H1 (cell line): Measurements from ENCODE around the gene NYAP2. TPM values are rescaled to one million over a fixed set of nuclear protein-coding genes. Genes with fewer than 3 reads are reported as not detected.

Experiments
- CTCF ChIA-PET: fragments of 300-600 bp; sonication (Branson Sonifier 250); formaldehyde crosslinking; loops from one replicate; lab custom pipeline; 2021; ENCODE audit not compliant: partially characterized antibody; lab: Charles Lee
- POLR2A ChIA-PET: fragments of 300-600 bp; sonication (Branson Sonifier 250); formaldehyde crosslinking; loops from one replicate; lab custom pipeline; 2021; ENCODE audit warnings: inconsistent platforms; ENCODE audit not compliant: partially characterized antibody; lab: Charles Lee
- DNase-seq, 2 experiments: peaks; one replicate each; pipeline versions ENCODE4 v3.0.0 to v3.0.0-alpha.2; 2010 to 2022; ENCODE audit warnings: low spot score in 2 of 2, low read depth in 1 of 2, mixed read lengths in 1 of 2
- FAIRE-seq: peaks from 2 replicates; lab custom pipeline; 2011; peaks lifted over from hg19 to GRCh38; lab: Jason Lieb, UNC
- H2AFZ ChIP-seq: 2 replicates; pipeline ENCODE4 v1.8.1; 2012; ENCODE audit warnings: low read length, inconsistent platforms
- H2AK5ac ChIP-seq: 2 replicates; pipeline ENCODE4 v1.6.1; 2013; ENCODE audit warnings: low read depth, low read length
- H2BK120ac ChIP-seq: replicated peaks from 2 replicates; pipeline ENCODE3; 2013; ENCODE audit warnings: low read depth, low read length, inconsistent platforms
- H2BK12ac ChIP-seq: 2 replicates; pipeline ENCODE4 v1.6.1; 2013; ENCODE audit warnings: low read depth, low read length
- H2BK15ac ChIP-seq: 2 replicates; pipeline ENCODE4 v1.6.1; 2013; ENCODE audit warnings: low read length
- H2BK20ac ChIP-seq: 2 replicates; pipeline ENCODE4 v1.6.1; 2013; ENCODE audit warnings: low read length
- H2BK5ac ChIP-seq: 2 replicates; pipeline ENCODE4 v1.6.1; 2013; ENCODE audit warnings: low read depth, low read length
- H3K14ac ChIP-seq: 2 replicates; pipeline ENCODE4 v1.6.1; 2013; ENCODE audit warnings: inconsistent platforms; ENCODE audit not compliant: insufficient read length
- H3K18ac ChIP-seq: 2 replicates; pipeline ENCODE4 v1.6.1; 2013; ENCODE audit warnings: low read length; ENCODE audit errors: extremely low read depth
- H3K23ac ChIP-seq: 2 replicates; pipeline ENCODE4 v1.6.1; 2013; ENCODE audit warnings: inconsistent platforms; ENCODE audit not compliant: insufficient read length
- H3K23me2 ChIP-seq: 2 replicates; pipeline ENCODE4 v1.6.1; 2013; ENCODE audit warnings: low read depth, low read length
- H3K27ac ChIP-seq: 2 replicates; pipeline ENCODE4 v1.6.1; 2011; ENCODE audit warnings: low read depth, low read length, inconsistent platforms
- H3K27me3 ChIP-seq, 4 experiments: replicated peaks in 1 of 4; 1 replicate in 1 of 4; 2 replicates in 3 of 4; pipeline versions ENCODE4 v1.6.1 to v1.8.1; 2011 to 2013; ENCODE audit warnings: low read length in 3 of 4, mild to moderate bottlenecking in 3 of 4, inconsistent platforms in 2 of 4, mixed read lengths in 2 of 4, moderate library complexity in 1 of 4; ENCODE audit not compliant: control insufficient read depth in 3 of 4, insufficient read depth in 3 of 4; ENCODE audit errors: extremely low read depth in 1 of 4
- H3K36me3 ChIP-seq, 4 experiments: 2 replicates each; pipeline versions ENCODE4 v1.6.1 to v1.8.1; 2011 to 2013; ENCODE audit warnings: mild to moderate bottlenecking in 4 of 4, low read length in 3 of 4, moderate library complexity in 2 of 4, control low read depth in 1 of 4, inconsistent platforms in 1 of 4; ENCODE audit not compliant: insufficient read depth in 4 of 4, control insufficient read depth in 2 of 4
- H3K4ac ChIP-seq: replicated peaks from 2 replicates; pipeline ENCODE3; 2013; ENCODE audit warnings: low read length, low read depth, mixed read lengths, inconsistent platforms; ENCODE audit not compliant: insufficient read length
- H3K4me1 ChIP-seq, 4 experiments: replicated peaks in 1 of 4; 1 replicate in 1 of 4; 2 replicates in 3 of 4; pipeline versions ENCODE4 v1.6.1 to v1.8.1; 2011 to 2013; ENCODE audit warnings: low read length in 3 of 4, inconsistent platforms in 2 of 4, mixed read lengths in 1 of 4; ENCODE audit not compliant: insufficient read depth in 4 of 4, control insufficient read depth in 3 of 4
- H3K4me2 ChIP-seq, 2 experiments: 2 replicates each; pipeline versions ENCODE4 v1.6.1 to v1.8.1; 2011 to 2013; ENCODE audit warnings: low read depth in 2 of 2, low read length in 2 of 2, control low read depth in 1 of 2, inconsistent platforms in 1 of 2, mild to moderate bottlenecking in 1 of 2; ENCODE audit not compliant: insufficient read depth in 1 of 2
- H3K4me3 ChIP-seq, 4 experiments: fragments of 200-600, 300-600 bp in 1 of 4; sonication (generic), shearing (Covaris generic), sonication (Bioruptor Twin) in 1 of 4; 2 replicates each; pipeline versions ENCODE4 v1.5.1 to v1.8.1; 2011 to 2016; ENCODE audit warnings: low read length in 4 of 4, low read depth in 3 of 4, control low read depth in 2 of 4, inconsistent platforms in 2 of 4, mild to moderate bottlenecking in 2 of 4, mixed read lengths in 1 of 4, moderate library complexity in 1 of 4; ENCODE audit not compliant: insufficient read depth in 2 of 4; ENCODE audit errors: extremely low read depth in 1 of 4
- H3K56ac ChIP-seq: replicated peaks from 2 replicates; pipeline ENCODE3; 2013; ENCODE audit warnings: low read depth, mild to moderate bottlenecking, mixed read lengths, low read length, inconsistent platforms; ENCODE audit not compliant: insufficient read length
- H3K79me1 ChIP-seq: 2 replicates; pipeline ENCODE4 v1.6.1; 2013; ENCODE audit warnings: low read depth, low read length, control low read depth
- H3K79me2 ChIP-seq, 2 experiments: 2 replicates each; pipeline versions ENCODE4 v1.6.1 to v1.8.1; 2012 to 2013; ENCODE audit warnings: low read length in 2 of 2, mild to moderate bottlenecking in 2 of 2, inconsistent platforms in 1 of 2; ENCODE audit not compliant: insufficient read depth in 2 of 2, control insufficient read depth in 1 of 2
- H3K9ac ChIP-seq, 4 experiments: replicated peaks in 1 of 4; 1 replicate in 1 of 4; 2 replicates in 3 of 4; pipeline versions ENCODE4 v1.6.1 to v1.8.1; 2011 to 2013; ENCODE audit warnings: low read depth in 3 of 4, low read length in 3 of 4, control low read depth in 2 of 4, mild to moderate bottlenecking in 2 of 4, moderate library complexity in 2 of 4, inconsistent platforms in 1 of 4; ENCODE audit errors: extremely low read depth in 1 of 4
- H3K9me3 ChIP-seq, 2 experiments: 2 replicates each; pipeline versions ENCODE4 v1.6.1 to v1.8.1; 2012 to 2013; ENCODE audit warnings: mild to moderate bottlenecking in 2 of 2, moderate library complexity in 2 of 2, control low read depth in 1 of 2, inconsistent platforms in 1 of 2, low read depth in 1 of 2, low read length in 1 of 2, mixed read lengths in 1 of 2; ENCODE audit not compliant: insufficient read depth in 2 of 2
- H4K20me1 ChIP-seq, 2 experiments: replicated peaks in 1 of 2; 2 replicates each; pipeline versions ENCODE3 to v1.8.1; 2011 to 2013; ENCODE audit warnings: inconsistent platforms in 2 of 2, low read length in 2 of 2, mild to moderate bottlenecking in 1 of 2; ENCODE audit not compliant: insufficient read depth in 2 of 2, control insufficient read depth in 1 of 2
- H4K5ac ChIP-seq: 2 replicates; pipeline ENCODE4 v1.6.1; 2013; ENCODE audit warnings: low read length, low read depth, mixed read lengths, inconsistent platforms; ENCODE audit not compliant: insufficient read length
- H4K8ac ChIP-seq: 2 replicates; pipeline ENCODE4 v1.8.0; 2013; ENCODE audit warnings: mild to moderate bottlenecking, moderate library complexity, low read length, inconsistent platforms; ENCODE audit not compliant: insufficient read depth; ENCODE audit errors: extremely low read depth
- H4K91ac ChIP-seq: replicated peaks from 2 replicates; pipeline ENCODE3; 2013; ENCODE audit warnings: low read length, mixed read lengths, inconsistent platforms; ENCODE audit not compliant: insufficient read length
- CHD2 ChIP-seq: IDR thresholded peaks from 2 replicates; pipeline ENCODE4 v1.6.1; 2012; ENCODE audit warnings: low read length, improper control_type of control experiment
- RAD21 ChIP-seq, 2 experiments: IDR thresholded peaks in 1 of 2; conservative IDR thresholded peaks in 1 of 2; 2 replicates each; pipeline ENCODE4 v1.6.1; 2011; ENCODE audit warnings: low read depth in 2 of 2, low read length in 2 of 2, improper control_type of control experiment in 1 of 2, inconsistent platforms in 1 of 2, mild to moderate bottlenecking in 1 of 2, moderate library complexity in 1 of 2
- RFX5 ChIP-seq: IDR thresholded peaks from 2 replicates; pipeline ENCODE4 v1.6.1; 2011; ENCODE audit warnings: low read depth, low read length, improper control_type of control experiment, borderline replicate concordance
- WGBS, 2 experiments: shearing (Covaris generic) in 1 of 2; methylation state at CpG; one replicate each; pipeline versions ENCODE4 v1.1.6 to v1.1.7; 2013 to 2015; ENCODE audit warnings: low lambda C conversion rate in 2 of 2, mixed read lengths in 2 of 2, inconsistent platforms in 1 of 2, low coverage in 1 of 2, missing lambda C conversion rate in 1 of 2; ENCODE audit not compliant: insufficient replicate concordance in 2 of 2, insufficient coverage in 1 of 2, insufficient read length in 1 of 2; ENCODE audit errors: extremely low coverage in 1 of 2, missing lambda C conversion rate in 1 of 2; 5-methylcytosine and 5-hydroxymethylcytosine counted together
- polyA plus RNA-seq, 7 experiments: library from polyadenylated mRNA; depleted of rRNA in 3 of 7; stranded (reverse) in 5 of 7; unstranded in 2 of 7; fragments of >200 nt in 5 of 7; fragments of 200-250 nt in 2 of 7; gene quantifications; 1 replicate in 5 of 7; 2 replicates in 1 of 7; 4 replicates in 1 of 7; pipeline versions ENCODE4 v1.2.1 to v1.2.3, GENCODE V29; 2011 to 2013; ENCODE audit warnings: missing spikeins in 2 of 7, mixed read lengths in 2 of 7
- total RNA-seq: library from RNA; stranded (reverse); fragmentation: NEBNext Ultra II Directional; extraction: Animal tissue kit (Norgen Biotek cat#: 25700); gene quantifications from 2 replicates; pipeline ENCODE4 v1.2.1, GENCODE V29; 2021

NYAP2 gene
- total and polyA plus RNA-seq, 2 of the 8 experiments (the other 6 are each of a cell fraction or from before 2014, with no cell fraction given): not detected

GRCh38 chr2:225495706-225496105, 96.2 kb downstream of the NYAP2 start:
- H2AFZ ChIP-seq: no peak overlapping the region
- H2AK5ac ChIP-seq: no peak overlapping the region
- H2BK5ac ChIP-seq: no peak overlapping the region
- CTCF ChIA-PET: no interaction called here
- H3K18ac ChIP-seq: no peak overlapping the region
- no peak overlapping the region for H3K9ac ChIP-seq
- H4K8ac ChIP-seq: no peak overlapping the region
- WGBS, 2 experiments: 78% methylated on average over 4 of the region's 4 CpGs; no CpG with 5 or more reads in 1 of the 2 experiments
- no peak overlapping the region for H2BK12ac ChIP-seq
- H2BK120ac ChIP-seq: no peak overlapping the region
- no peak overlapping the region for H3K4me2 ChIP-seq
- H3K23ac ChIP-seq: no peak overlapping the region
- H3K23me2 ChIP-seq: no peaks in the 10 kb centered on the region
- H2BK20ac ChIP-seq: no peak overlapping the region
- POLR2A ChIA-PET: no interaction called here
- no peak overlapping the region for H3K14ac ChIP-seq
- no peaks in the 10 kb centered on the region for H3K79me2 ChIP-seq
- H3K36me3 ChIP-seq: no peaks in the 10 kb centered on the region
- peaks cover 0 to 2% (median 0%) of the 10 kb centered on the region in 4 experiments; a peak in 1 of 7 replicates for H3K4me1 ChIP-seq
- DNase-seq (no peak), FAIRE-seq (no peak)
- H3K9me3 ChIP-seq: no peaks in the 10 kb centered on the region
- H4K20me1 ChIP-seq: no peaks in the 10 kb centered on the region
- H3K56ac ChIP-seq: no peak overlapping the region
- no peak for TF ChIP-seq CHD2
- no peak for TF ChIP-seq RFX5
- peak in 1 of 2 experiments; percentile 26; a peak in 1 of 4 replicates for TF ChIP-seq RAD21 (IDR thresholded peaks at IDR 0.05 in 1 of 2, conservative IDR thresholded peaks at IDR 0.05 in 1 of 2; ENCODE audit: low read depth in 2 of 2, low read length in 2 of 2)
- H3K4me3 ChIP-seq: no peak overlapping the region
- H4K91ac ChIP-seq: no peak overlapping the region
- no peak overlapping the region for H2BK15ac ChIP-seq
- H3K79me1 ChIP-seq: no peaks in the 10 kb centered on the region
- H3K27ac ChIP-seq: no peak overlapping the region
- H4K5ac ChIP-seq: no peak overlapping the region
- no peak overlapping the region for H3K4ac ChIP-seq
- H3K27me3 ChIP-seq: no peaks in the 10 kb centered on the region
